ENCODE results near the gene ACTG1. TPM values are rescaled to one million over a fixed set of nuclear protein-coding genes. Genes with fewer than 3 reads are reported as not detected.

ACTG1 gene
- total RNA-seq, 1 donor from 2014 or later = 342 TPM

DNA sequence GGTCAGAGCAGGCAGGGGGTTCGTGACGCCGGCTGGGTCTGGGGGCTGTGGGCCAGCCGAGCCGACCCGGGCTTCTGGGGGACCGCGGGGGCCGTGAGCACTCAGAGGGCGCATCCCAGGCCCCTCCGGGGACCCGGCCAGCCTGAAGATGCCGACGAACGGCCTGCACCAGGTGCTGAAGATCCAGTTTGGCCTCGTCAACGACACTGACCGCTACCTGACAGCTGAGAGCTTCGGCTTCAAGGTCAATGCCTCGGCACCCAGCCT lies 15.7 kb upstream of the ACTG1 start:
- Histone ChIP-seq H3K9me3 (replicated peaks) (no peaks in the 10 kb centered on the region), H3K4me1 (peaks cover 6% of the 10 kb centered on the region), H3K4me3 (no peak overlapping the region), H3K27me3 (ENCODE audit: low read depth) (peaks cover 79% of the 10 kb centered on the region), H3K36me3 (no peaks in the 10 kb centered on the region), H3K27ac (replicated peaks) (no peak overlapping the region)
- DNase-seq = no peak
- TF ChIP-seq, protein P1, sequence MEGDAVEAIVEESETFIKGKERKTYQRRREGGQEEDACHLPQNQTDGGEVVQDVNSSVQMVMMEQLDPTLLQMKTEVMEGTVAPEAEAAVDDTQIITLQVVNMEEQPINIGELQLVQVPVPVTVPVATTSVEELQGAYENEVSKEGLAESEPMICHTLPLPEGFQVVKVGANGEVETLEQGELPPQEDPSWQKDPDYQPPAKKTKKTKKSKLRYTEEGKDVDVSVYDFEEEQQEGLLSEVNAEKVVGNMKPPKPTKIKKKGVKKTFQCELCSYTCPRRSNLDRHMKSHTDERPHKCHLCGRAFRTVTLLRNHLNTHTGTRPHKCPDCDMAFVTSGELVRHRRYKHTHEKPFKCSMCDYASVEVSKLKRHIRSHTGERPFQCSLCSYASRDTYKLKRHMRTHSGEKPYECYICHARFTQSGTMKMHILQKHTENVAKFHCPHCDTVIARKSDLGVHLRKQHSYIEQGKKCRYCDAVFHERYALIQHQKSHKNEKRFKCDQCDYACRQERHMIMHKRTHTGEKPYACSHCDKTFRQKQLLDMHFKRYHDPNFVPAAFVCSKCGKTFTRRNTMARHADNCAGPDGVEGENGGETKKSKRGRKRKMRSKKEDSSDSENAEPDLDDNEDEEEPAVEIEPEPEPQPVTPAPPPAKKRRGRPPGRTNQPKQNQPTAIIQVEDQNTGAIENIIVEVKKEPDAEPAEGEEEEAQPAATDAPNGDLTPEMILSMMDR (IDR thresholded peaks at IDR 0.05; ENCODE audit: borderline replicate concordance) = no peak
- intact Hi-C loops (cut with micrococcal nuclease) = no loop called here

DNA sequence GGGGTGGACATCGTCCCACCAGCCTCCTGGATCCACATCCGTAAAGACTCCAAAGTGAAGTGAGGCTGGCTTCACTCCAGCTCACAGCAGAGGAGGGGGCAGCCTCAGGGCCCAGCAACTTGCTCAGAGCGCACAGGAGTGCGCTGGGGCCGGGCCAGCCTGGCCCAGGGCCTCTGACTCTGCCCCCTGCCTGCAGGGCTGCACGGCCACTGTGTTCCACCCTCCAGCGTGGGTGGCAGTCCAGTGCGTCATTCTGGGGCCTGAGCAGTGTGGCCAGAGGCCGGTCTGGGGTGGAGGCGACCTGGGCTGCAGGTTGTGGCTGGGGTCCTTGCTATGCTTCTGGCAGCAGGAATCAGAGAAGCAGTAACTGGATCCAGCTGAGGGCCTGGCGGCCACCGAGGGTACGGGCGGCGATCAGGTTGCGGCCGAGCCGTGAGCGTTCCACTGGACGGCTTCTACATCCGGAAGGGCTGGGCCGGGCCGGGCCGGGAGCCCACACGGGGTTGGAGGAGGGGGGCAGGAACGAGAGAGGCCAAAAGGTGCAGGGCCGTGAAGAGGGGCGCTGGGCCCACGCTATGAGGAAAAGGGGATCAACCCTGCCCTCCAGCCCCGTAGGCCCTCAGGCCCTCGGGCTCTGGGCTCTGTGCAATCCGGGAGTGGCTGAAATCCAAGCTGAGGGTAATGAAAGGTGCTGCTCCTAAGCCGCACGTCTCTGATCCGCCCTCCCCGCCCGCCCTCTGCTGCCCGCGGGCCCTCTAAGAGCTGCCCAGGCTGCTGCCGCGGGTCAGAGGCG lies 15.2 kb upstream of the ACTG1 start, which contains the start of gene FSCN2:
Gene FSCN2 (plus strand): TSS at position 787 of the 793 bp plus-strand sequence. CDS start 155 bp downstream, outside the sequence.
- Histone ChIP-seq H3K36me3 (no peaks in the 10 kb centered on the region), H3K9me3 (replicated peaks) (no peaks in the 10 kb centered on the region), H3K27me3 (ENCODE audit: low read depth) (peaks cover 79% of the 10 kb centered on the region), H3K27ac (replicated peaks) (no peak within 1 kb of the TSS), H3K4me1 (peaks cover 9% of the 10 kb centered on the region), H3K4me3 (no peak within 1 kb of the TSS)
- no peak for DNase-seq
- intact Hi-C loops (cut with micrococcal nuclease) = no loop called here
- TF ChIP-seq, protein P1 (IDR thresholded peaks at IDR 0.05; ENCODE audit: borderline replicate concordance) = no peak

- no peak for DNase-seq
- TF ChIP-seq, protein P1 (IDR thresholded peaks at IDR 0.05; ENCODE audit: borderline replicate concordance) = no peak
- Histone ChIP-seq H3K27me3 (ENCODE audit: low read depth) (peaks cover 83% of the 10 kb centered on the region), H3K4me1 (peaks cover 9% of the 10 kb centered on the region), H3K36me3 (no peaks in the 10 kb centered on the region), H3K27ac (replicated peaks) (no peak overlapping the region), H3K4me3 (no peak overlapping the region), H3K9me3 (replicated peaks) (no peaks in the 10 kb centered on the region)
- intact Hi-C loops (cut with micrococcal nuclease) = no loop called here
Measured at GRCh38 chr17:81526662-81527571, 14.3 kb upstream of the ACTG1 start.

- TF ChIP-seq, protein P1 (IDR thresholded peaks at IDR 0.05; ENCODE audit: borderline replicate concordance) = no peak
- DNase-seq = no peak
- Histone ChIP-seq H3K36me3 (no peaks in the 10 kb centered on the region), H3K9me3 (replicated peaks) (no peaks in the 10 kb centered on the region), H3K4me3 (no peak overlapping the region), H3K4me1 (peaks cover 12% of the 10 kb centered on the region), H3K27ac (replicated peaks) (no peak overlapping the region), H3K27me3 (ENCODE audit: low read depth) (peaks cover 84% of the 10 kb centered on the region)
- intact Hi-C loops (cut with micrococcal nuclease) = no loop called here
Measured at GRCh38 chr17:81524865-81525159, 12.2 kb upstream of the ACTG1 start.

DNA sequence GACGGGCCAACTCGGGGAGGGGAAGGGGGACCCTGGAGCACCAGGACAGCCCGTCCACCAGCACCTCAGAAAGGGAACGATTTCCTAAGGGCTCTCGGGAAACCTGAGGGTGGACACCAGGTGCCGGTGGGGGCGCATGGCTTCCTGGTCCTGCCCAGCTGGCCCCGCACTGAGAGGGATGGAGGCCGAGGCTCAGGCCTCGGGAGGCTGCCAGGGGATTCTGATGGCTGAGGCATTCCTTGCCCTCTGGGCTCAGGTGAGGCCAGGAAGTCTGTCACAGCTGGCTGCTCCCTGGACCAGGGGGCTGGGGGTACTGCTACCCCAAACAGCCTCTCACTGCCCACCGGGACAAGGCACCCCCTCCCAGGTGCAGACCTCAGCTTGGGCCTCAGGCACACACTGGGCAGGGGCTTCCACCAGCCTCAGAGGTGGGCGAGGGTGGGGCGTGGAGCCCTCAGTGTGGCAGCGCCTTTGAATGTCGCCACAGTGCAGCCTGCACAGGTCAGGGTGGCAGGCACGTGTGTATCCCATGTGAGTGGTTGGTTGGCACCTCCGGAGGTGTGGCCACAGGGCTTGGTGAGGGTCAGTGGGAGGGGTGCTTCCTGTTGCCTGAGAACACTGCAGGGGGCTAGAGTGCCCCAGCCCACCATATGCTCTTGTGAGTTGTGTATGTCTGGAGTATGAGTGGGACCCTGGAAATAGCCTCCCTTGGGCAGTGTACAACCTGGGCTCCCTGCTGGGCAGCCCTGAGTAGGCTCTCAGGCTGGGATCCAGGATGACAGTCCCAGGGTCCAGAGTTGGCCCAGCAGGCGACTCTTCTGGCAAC lies 11.7 kb upstream of the ACTG1 start:
- TF ChIP-seq, protein P1 (IDR thresholded peaks at IDR 0.05; ENCODE audit: borderline replicate concordance) = no peak
- no peak overlapping the region for H3K27ac ChIP-seq (replicated peaks)
- H3K9me3 ChIP-seq (replicated peaks) = no peaks in the 10 kb centered on the region
- DNase-seq = no peak
- peaks cover 84% of the 10 kb centered on the region for H3K27me3 ChIP-seq (ENCODE audit: low read depth)
- intact Hi-C loops (cut with micrococcal nuclease) = no loop called here
- no peaks in the 10 kb centered on the region for H3K36me3 ChIP-seq
- H3K4me1 ChIP-seq = peaks cover 17% of the 10 kb centered on the region
- H3K4me3 ChIP-seq = no peak overlapping the region

Data from left ventricle myocardium inferior (tissue), 1 donor.